ENCODE measurements around the gene APOF.
"Not testable (repeated sequence)": the region's sequence is repeated elsewhere in the genome, so short reads cannot be mapped to it uniquely, and the experiment has no call there.

The APOF gene

GRCh38 chr12:56366948-56367347, 4.3 kb upstream of the APOF start:
- DNase-seq: no peak

- DNase-seq: no peak
Observed at GRCh38 chr12:56361487-56362129, 1.0 kb downstream of the APOF start.

GRCh38 chr12:56359851-56360767, 2.5 kb downstream of the APOF start, which contains the start of gene STAT2:
TSS of gene STAT2 (minus strand) at chr12:56360107. CDS start at chr12:56356571, 3,536 bp downstream.
- peak; percentile 100 for DNase-seq

DNA sequence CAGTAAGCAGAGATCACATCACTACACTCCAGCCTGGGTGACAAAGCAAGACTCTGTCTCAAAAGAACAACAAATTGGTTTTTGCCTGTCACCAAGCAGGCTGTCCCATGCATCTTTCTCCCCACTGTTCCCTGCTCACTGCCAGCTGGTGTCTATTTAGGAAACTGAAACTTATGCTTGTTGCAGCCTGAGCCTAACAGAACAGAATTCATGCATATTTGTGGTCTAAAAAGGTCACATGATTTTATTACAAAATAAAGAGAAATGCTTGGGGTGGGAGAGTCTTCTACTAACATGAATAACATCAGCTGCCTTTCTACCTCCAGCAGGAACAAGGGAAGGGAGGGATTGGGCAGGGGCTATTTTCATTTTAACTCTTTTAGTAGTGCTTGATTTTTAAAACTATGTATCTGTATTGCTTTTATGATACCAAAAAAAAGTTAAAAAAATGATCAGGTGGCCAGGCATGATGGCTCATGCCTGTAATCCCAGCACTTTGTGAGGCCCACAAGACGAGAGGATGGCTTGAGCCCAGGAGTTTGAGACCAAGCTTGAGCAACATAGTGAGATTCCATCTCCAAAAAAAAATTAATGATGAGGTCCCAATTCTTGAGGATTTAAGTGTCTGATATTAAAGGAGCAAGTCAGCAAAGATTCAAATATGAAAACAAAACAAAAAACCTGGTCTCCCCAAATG, 3.7 kb downstream of the APOF start:
- peak; percentile 38 for DNase-seq

- DNase-seq: no peak
Observed at GRCh38 chr12:56351325-56351724, 11.3 kb downstream of the APOF start.

- no peak for DNase-seq
Observed at GRCh38 chr12:56350662-56351061, 12.0 kb downstream of the APOF start.

- DNase-seq: no peak
Observed at GRCh38 chr12:56348776-56349175, 13.9 kb downstream of the APOF start.

GRCh38 chr12:56347255-56347654, 15.4 kb downstream of the APOF start:
- DNase-seq: not testable (repeated sequence)

DNA sequence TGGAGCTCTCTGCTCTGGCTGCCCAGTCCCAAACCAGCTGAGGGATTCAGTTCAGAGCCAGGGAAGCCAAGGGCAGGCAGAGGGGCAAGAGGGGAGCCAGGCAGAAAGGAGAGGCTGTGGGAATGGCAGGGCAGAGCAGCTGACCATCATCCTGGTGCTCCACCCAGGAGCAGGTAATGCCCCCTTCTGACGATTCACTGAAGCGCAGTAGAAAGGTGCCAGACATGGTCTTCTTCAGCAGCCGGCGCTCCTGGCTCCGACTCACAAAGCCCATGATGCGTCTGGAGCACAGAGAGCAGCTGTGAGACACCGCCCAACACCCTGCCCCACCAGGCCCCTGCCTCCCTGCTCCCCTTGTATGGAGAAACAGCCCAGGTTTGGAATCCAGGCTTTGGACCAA, 16.0 kb downstream of the APOF start:
- DNase-seq: no peak

GRCh38 chr12:56342290-56342689, 20.4 kb downstream of the APOF start:
- DNase-seq: not testable (repeated sequence)

- no peak for DNase-seq
Observed at GRCh38 chr12:56341616-56342015, 21.0 kb downstream of the APOF start.

DNA sequence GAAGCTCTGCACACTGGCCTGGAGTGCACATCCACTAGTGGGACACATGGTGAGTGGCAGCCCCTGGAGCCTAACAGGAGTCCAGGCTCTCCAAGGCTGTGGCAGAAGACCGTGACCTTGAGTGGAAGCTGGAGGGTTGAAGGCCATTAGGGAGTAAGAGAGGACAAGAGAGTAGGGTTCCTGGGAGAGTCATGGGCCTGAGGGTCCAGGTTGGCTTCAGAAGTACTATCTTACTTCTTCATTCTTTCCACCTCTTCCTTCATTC, 23.6 kb downstream of the APOF start:
- DNase-seq: no peak

DNA sequence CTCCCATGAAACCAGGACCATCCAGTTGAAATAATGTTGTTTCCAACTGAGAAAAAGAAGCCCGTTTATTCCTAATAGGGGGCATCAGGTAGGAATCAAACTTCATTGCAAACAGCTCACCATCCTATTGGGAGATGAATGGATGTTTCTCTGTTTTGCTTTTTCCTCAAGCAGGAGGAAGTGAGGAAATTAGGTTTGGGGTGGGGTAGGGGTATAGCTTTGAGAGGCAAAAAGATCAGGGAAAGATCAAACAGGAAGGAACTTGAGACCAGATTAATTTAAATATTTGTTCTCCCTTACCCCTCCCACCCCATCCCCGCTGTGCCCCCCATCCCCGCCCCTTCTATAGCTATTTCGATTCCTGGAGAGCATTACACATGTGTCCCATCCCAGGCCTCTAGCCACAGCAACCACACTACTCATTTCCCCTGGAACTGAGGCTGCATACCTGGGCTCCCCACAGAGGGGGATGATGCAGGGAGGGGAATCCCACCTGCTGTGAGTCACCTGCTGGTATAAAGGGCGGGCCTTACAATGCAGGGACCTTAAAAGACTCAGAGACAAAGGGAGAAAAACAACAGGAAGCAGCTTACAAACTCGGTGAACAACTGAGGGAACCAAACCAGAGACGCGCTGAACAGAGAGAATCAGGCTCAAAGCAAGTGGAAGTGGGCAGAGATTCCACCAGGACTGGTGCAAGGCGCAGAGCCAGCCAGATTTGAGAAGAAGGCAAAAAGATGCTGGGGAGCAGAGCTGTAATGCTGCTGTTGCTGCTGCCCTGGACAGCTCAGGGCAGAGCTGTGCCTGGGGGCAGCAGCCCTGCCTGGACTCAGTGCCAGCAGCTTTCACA, 24.1 kb downstream of the APOF start, which contains the start of gene IL23A:
Gene IL23A, plus strand, starts transcription at position 577 of the 850 bp plus-strand sequence. Its CDS starts 161 bp downstream, at position 738.
- DNase-seq: peak; percentile 71

GRCh38 chr12:56337753-56338251, 24.9 kb downstream of the APOF start:
- DNase-seq: no peak

DNA sequence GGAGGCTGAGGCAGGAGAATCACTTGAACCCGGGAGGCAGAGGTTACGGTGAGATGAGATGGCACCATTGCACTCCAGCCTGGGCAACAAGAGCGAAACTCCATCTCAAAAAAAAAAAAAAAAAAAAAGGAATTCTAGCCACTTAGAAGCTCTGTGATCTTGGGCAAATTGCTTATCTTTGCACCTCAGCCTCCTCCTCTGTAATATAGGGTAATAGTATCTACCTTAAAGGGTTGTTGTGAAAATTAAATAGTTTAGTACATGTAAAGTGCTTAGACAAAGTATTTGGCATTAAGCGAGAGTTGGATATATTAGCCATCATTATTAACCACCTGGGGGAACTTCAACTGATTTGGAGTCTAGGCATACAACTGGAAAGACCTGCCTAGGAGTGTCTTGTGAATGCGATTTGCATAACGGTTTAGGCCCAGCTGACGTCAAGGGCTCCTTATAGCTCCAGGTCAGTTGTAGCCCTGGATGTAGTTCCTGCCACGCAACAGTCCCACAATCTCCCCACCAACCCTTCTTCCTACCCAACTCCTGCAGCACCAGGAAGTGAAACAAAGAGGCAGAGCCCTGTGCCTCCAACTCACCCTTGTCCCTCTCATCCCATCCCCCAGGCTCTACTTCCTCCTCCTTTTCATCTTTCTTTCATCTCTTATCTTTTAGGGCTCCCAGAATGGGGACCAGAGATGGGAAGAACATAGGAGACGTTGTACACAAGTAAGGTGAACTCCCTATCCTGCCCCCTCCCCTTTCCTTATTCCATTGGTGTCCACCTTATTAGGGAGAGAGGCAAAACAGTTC, 26.1 kb downstream of the APOF start:
- no peak for DNase-seq

DNA sequence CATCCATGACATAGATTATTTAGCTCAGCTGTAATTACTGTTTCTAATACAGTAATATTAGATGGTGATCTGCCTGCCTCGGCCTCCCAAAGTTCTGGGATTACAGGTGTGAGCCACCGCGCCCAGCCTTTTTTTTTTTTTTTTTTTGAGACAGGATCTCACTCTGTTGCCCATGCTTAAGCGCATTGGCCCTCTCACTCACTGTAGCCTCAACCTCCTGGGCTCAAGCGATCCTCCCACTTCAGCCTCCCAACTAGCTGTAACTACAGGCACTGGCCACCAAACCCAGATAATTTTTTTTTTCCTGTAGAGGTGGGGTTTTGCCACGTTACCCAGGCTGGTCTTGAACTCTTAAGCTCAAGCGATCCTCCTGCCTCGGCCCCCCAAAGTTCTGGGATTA, 27.1 kb downstream of the APOF start:
- not testable (repeated sequence) for DNase-seq

- DNase-seq: no peak
Observed at GRCh38 chr12:56334490-56334793, 28.2 kb downstream of the APOF start.

GRCh38 chr12:56333679-56334489, 28.8 kb downstream of the APOF start, which contains the start of gene PAN2:
TSS of gene PAN2 (minus strand) at chr12:56334000. CDS start at chr12:56333094, 906 bp downstream.
- DNase-seq: peak; percentile 90

GRCh38 chr12:56333197-56333678, 29.4 kb downstream of the APOF start:
- no peak for DNase-seq

GRCh38 chr12:56332512-56333196, 30.0 kb downstream of the APOF start:
- no peak for DNase-seq
